GM19372 (cell line): ENCODE results near the gene SYCP2L.
"Not testable (repeated sequence)": the region's sequence is repeated elsewhere in the genome, so short reads cannot be mapped to it uniquely, and the experiment has no call there.

Experiments
- ATAC-seq: cut with Tn5 transposase; IDR thresholded peaks from one replicate; pipeline ENCODE4 v1.9.1; 2021; ENCODE audit warnings: mild to moderate bottlenecking, low read depth, moderate library complexity; ENCODE audit not compliant: unreplicated experiment

Gene SYCP2L

DNA sequence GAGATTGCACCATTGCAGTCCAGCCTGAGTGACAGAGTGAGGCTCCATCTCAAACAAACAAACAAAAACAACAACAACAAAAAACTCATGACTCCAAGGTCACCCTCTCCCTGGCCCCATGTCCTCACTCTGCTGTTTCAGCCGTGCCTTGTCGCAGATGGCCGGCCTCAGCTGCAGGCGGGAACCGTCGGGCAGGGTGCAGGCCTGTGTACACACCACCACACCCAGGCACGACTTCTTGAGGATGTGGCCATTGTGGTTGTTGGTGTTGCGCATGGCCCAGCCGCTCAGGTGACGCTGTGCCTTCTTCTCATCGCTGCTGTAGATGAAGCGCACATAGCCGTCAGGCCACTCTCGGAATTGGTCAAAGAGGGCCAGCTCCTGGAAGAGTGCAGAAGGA lies 9.8 kb upstream of the SYCP2L start:
- no peak for ATAC-seq

DNA sequence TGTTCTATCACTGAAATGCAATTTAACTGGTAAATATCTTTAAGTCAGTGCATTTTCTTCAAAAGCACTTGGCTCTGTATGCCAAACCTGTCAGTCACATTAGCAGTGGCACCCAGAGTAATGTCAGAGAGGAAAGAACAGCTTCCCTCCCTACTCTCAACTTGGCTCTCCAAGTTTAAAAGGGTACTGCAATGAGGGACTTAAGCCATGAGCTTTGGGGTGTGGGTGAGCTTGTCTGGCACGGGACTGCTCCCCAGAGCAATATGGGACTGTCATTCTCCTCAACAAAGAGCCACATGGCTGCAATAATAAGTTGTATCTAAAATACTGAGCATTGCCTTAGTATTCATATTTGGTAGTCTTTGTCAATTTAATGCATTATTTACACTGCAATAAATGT lies 9.0 kb upstream of the SYCP2L start:
- ATAC-seq: no peak

DNA sequence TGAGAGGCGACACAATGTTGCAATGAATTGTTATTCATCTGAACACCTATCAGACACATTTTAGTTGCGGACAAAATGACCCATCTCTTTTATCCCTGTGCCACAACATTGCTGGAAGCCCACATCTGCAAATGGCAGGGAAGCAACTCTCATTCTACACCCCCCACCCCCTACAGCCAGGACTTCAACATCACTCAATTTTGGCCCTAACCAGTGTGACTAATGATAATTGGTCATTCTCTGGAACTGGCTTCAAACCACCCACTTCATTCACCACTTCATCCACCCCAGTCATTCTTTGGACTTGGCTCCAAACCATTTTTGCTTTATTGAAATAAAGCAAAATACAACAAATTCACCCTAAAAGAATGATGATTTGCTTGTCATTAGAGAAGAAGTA lies 6.5 kb upstream of the SYCP2L start:
- ATAC-seq: no peak

DNA sequence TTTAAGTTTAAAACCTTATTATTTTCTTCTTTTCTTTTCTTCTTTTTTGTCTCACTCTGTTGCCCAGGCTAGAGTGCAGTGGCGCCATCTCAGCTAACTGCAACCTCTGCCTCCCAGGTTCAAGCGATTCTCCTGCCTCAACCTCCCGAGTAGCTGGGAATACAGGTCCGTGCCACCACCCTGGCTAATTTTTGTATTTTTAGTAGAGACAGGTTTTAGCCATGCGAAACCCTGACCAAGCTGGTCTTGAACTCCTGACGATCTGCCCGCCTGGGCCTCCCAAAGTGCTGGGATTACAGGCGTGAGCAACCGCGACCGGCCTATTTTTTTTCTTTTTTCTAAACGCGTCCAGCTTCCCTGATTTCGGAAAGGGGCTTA lies 4.6 kb upstream of the SYCP2L start:
- ATAC-seq: not testable (repeated sequence)

DNA sequence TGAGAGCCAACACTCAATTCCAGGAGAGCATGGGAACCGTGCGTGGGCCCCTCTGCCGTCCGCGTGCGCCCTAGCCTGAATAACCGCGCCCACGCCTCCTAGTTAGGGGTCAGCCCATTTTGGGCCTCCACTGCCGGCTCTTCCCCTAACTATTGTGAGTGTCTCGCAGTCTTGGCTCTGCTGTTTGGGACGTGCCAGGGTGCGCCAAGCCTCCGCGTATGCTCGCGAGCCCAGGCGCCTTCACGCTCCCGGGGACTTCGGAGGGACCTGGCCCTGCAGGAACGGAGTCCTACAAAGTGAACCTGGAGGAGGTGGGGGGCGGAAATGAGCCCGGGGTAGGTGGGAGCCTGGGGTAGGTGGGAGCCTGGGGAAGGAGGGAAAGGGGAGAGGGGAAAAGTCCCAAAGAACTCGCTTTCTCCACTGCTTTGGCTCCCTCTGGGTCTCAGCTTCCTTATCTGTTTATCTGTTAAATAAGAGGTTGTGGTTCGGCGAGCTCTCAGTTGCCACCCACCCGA lies 4.1 kb upstream of the SYCP2L start:
- no peak for ATAC-seq

DNA sequence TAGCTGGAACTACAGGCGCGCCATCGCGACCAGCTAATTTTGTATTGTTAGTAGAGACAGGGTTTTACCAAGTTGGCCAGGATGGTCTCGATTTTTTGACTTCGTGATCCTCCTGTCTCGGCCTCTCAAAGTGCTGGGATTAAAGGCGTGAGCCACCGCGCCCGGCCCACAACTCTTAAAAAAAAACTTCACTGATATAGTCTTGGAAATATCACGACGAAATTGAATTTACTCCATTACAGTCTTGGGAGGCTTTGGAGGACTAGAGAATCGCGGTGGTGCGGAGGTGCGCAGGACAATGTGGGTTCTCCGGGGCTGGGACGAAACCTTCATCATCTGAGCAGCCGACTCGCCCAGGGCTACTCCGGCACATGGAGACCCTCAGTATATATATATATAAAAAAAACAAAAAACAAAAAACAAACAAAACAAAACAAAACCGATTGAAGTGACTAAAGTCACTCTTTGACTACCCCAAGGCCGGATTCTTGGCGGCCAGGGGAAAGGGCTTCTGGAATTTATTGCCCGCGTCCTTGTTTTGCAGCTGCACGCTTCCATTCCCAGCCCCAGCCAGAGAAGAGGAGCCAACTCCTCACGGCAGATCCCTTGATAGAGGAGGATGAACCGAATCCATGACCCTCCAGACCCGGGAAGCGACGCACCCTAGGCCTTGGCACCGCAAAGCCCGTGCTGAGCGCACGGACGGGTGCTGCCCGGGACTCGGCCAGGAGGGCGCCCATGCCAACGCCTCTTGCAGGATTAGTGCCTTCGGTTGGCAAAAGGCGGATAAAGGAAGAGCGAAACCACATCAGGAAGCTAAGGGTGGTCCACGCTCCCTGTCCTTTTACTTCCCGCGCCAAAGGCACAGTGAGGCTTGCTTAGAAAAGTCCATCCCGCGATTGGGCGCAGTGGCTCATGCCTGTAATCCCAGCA lies 3.3 kb upstream of the SYCP2L start:
- ATAC-seq: no peak

DNA sequence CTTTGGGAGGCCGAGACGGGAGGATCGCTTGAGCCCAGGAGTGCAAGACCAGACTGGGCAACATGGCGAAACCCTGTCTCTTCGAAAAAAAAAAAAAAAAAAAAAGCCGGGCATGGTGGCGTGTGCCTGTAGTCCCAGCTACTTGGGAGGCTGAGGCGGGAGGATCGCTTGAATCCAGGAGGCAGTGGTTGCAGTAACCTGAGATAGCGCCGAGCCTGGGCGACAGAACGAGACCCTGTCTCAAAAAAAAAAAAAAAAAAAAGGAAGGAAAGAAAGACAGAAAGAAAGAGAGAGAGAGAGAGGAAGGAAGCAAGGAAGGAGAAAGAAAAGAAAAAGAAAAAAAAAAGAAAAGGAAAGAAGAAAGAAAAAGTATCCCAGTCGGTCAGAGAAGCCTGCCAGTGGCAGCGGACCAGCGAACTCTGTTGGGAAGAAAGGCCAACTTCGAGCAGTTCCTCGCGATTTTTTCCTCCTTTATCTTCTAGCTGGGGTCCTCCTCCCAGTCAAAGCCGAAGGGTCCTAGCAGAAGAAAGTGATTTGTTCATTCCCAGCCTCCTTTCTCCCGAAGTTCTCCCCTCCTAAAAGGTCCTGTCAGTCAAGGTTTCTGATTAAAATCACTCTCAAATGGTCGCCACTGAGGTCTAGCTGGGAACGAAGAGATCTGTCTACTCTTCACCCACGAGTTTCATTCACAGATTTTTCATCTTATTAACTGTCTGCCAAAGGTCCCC lies 2.4 kb upstream of the SYCP2L start:
- no peak for ATAC-seq

DNA sequence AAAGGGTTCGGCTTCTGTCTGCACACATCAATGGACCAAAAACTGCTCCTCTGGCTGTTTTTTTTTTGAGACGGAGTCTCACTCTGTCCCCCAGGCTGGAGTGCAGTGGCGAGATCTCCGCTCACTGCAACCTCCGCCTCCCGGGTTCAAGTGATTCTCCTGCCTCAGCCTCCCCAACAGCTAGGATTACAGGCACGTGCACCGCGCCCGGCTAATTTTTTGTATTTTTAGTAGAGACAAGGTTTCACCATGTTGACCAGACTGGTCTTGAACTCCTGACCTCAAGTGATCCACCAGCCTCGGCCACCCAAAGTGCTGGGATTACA lies 524 bp upstream of the SYCP2L start:
- not testable (repeated sequence) for ATAC-seq

DNA sequence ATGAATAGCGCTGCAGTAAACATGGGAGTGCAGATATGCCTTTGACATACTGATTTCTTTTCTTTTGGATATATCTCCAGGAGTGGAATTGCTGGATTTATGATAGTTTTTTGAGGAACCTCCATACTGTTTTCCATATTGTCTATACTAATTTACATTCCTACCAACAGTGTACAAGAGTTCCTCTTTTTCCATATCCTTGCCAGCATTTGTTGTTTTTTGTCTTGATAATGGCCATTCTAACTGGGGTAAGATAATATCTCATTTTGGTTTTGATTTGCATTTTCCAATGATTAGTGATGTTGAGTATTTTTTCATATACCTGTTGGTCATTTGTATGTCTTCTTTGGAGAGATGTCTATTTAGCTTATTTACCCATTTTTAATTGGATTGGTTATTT lies 3.3 kb downstream of the SYCP2L start:
- ATAC-seq: no peak

DNA sequence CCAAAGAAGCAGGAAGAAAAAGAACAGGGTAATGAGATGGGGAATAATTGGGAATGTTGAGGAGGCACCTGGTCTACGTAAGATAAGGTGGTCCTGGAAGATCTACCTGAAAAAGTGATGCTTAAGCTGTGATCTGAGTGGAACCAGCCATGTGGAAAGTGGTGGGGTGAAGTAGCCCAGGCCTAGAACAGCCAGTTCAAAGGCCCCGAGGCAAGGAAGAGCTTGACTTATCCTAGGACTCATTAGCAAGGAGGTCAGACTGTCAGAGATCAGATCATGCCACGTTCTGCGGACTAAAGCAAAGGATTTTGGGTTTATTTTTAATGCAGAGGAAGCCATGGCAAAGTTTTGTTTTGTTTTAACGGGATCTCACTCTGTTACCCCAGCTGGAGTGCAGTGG lies 5.1 kb downstream of the SYCP2L start:
- no peak for ATAC-seq

DNA sequence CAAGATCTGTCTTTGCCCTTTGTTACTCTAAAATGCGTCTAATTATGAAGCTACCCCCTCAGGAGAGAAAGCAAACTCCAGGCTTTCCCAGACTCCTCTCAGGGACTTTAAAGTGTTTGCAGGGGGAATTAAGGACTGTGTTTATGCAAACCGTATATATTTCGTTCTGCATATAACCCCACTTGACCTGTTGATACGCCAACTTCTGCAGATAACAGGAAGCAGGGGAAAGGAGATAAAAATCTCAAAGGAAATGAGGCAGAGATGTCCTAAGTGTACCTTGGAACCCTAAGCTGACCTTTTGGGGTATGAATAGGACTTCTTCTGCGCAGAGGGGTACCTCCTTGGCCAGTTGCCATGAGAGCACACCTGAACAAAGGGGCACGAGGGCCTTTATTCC lies 8.1 kb downstream of the SYCP2L start:
- no peak for ATAC-seq

DNA sequence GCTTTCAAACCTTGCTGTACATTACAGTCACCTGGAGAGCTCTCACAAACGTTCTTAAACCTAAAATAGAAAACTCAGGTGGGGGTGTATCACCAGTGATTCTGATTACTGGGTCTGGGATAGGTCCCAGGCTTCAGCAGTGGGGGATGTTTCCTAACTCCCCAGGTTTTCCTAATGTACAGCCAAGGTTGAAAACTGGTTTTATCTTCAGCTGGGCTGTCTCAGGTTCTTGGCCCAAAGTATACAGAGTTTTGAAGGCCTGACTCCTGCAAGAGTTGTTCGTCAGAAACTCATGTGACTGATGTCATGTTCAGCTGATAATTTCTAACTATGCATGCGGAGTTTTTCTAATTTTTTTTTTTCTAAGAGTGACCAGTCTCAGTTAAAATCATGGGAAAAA lies 9.8 kb downstream of the SYCP2L start:
- no peak for ATAC-seq

DNA sequence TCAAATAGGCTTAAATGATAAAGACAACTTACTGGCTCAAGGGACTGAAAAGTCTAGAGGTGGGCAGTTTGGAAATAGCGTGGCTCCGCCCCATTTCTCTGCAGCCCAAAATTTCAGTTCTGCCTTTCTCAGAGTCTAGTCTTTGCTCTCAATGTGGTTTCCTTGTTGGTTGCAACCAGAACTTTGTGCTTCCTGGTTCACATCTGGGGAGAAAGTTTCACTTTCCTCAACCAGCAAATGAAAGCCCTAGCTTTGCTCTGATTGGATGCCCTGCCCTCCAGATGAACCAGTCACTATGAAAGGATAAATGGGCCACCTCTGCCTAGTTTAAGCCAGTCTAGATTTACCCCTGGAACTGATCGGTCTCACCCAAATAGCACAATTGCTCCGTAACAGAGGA lies 14.9 kb downstream of the SYCP2L start:
- ATAC-seq: peak; percentile 93

DNA sequence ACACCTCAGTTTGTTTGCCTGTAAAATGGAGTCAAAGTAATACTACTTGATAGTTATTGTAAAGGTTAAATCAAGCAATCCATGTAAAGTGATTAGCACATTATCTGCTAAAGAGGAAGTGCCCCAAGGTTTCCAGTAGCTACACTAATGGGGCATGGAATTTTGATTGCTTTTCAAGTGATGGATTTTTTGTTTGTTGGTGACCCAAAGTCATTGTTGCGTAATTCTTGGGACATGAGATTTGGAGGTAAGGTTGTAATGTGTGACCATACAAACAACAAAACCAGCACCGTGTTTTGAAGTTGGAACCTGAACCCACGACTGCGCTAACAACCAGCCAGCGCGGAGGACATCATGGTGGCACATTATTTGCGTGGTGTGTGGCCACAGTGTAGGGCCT lies 17.2 kb downstream of the SYCP2L start:
- no peak for ATAC-seq

DNA sequence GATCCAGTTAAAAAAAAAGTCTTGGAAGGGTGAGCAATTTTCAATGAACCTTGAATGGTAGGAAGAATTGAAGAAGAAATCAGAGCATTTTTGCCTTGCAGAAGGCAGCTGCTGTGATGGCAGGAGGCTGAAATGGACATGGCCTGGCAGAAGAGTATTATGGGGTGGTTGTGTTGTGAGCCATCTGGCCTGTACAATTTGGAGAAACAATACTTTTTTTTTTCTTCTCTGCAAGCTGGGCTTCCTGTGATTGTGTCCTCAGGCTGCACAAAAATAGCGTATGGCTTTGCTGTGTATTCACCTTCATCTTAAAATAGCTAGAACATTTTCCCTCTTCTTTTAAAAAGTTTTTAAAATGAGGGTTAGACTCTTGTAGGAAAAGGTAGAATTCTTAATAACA lies 21.4 kb downstream of the SYCP2L start:
- ATAC-seq: no peak

DNA sequence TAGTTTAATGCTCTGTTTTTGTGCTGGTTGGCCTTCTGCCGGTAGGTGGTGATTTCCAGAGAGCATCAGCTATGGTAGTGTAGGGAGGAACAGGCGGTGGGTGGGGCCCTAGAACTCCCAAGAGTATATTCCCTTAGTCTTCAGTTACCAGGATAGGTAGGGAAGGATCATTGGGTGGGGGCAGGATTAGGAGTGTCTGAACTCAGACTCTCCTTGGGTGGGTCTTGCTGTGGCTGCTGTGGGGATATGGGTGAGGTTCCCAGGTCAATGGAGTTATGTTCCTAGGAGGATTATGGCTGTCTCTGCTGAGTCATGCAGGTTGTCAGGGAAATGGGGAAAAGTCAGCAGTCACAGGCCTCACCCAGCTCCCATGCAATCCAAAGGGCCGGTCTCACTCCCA lies 32.7 kb downstream of the SYCP2L start:
- ATAC-seq: not testable (repeated sequence)

DNA sequence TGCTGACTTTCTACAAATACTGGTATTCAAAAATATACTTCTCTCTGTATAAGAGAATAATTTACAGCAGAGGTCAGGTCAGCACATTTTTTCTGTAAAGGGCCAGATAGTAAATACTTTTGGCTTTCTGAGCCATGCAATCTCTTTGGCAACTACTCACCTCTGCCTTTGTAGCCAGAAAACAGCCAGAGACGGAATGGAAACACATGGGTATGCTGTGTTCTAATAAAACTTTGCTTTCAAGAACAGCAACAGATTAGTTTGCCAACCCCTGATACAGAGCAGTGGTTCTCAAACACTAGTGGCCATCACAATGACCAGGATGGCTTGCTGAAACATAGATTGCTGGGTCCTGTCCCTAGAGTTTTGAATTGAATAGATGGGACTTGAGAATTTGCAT lies 46.3 kb downstream of the SYCP2L start:
- ATAC-seq: no peak

DNA sequence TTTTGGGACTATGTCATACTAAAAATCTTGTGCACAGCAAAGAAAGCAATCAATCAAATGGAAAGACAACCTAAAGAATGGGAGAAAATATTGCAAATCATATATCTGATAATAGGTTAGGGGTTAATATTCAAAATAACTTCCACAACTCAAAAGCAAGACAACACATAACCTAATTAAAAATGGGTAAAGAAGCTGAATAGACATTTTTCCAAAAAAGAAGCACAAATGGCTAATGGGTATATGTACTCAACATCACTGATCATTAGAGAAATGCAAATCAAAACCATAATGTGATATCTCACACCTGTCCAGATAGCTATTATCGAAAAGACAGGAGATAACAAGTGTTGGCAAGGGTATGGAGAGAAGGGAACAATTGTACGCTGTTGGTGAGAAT lies 53.0 kb downstream of the SYCP2L start:
- no peak for ATAC-seq

DNA sequence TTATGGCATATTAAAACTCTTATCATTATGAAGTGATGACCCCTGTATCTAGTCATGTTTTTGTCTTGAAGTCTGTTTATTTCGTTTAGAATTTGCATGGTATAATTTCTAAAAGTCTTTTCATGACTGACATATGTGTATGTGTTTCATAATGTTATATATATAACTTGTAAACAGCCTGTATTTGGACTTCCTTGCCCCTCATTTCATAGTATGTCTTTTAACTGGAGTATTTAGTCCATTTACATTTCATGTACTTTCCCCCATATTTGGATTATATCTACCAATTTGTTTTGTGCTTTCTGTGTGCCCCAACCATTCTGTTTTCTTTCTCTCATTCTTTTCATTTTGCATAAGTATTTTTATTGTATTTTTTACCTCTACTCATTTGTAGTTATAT lies 59.0 kb downstream of the SYCP2L start:
- ATAC-seq: no peak

DNA sequence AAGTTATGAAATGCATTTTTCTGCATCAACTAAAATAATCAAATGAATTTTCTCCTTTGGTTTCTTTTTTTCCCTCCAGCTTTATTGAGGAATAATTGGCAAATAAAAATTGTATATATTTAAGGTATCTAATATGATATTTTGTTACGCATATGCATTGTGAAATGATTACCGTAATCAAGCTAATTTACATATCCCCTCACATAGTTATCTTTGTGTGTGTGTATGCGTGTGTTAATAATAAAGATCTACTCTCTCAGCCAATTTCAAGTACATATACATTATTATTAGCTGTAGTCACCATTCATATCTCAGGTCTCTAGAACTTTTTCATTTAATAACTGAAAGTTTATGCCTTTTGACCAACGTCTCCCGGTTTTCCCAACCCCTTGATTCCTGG lies 61.1 kb downstream of the SYCP2L start:
- ATAC-seq: no peak

DNA sequence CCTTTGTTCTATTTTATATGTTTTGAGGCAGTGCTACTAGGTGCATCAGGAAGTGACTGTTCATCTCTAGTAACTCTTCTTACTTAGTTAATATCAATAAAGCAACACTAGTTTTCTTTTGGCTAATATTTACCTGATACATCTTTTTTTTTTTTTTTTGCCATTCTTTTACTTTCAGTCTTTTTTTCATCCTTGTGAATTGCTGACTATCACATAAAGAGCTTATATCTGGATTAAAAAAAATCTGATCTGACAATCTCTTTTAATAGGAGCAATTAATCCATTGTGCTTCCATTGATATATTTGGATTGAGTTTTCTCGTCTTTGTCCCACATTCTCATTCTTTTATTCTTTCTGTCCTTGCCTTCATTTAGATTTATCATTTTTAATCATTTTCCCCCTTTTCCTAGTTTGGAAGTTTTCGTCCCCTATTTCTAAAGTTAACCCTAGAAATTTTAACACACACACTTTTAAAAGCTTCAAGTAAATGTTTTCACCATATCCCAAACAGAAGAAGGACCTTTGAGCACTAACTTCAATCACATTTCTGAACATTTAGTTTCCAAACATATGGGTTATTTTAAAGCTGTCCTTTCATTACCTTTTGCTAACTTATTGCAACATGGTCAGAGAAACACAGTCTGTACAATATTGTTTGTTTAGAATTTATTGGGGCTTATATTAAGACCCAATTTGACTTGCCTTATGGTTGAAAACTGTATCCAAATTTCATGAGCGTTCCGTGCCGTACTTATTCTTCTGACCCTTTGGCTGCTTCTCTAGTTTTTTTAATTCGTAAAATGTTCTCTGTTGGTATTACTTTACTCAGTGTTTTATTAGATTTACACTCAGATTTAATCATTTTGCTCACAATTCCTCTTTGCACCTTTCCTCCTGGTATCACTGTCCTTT lies 63.0 kb downstream of the SYCP2L start:
- ATAC-seq: no peak
